ENCODE data around the gene FTO.

FTO gene

GRCh38 chr16:53937161-53937880 is 233.4 kb downstream of the FTO start:
- DNase-seq (ENCODE audit: low spot score): no peak

- no peak for DNase-seq (ENCODE audit: low spot score)
Observed at GRCh38 chr16:53944025-53944424, 240.1 kb downstream of the FTO start.

- peak; percentile 58 for DNase-seq (ENCODE audit: low spot score)
Observed at GRCh38 chr16:53945996-53946395, 242.0 kb downstream of the FTO start.

- DNase-seq (ENCODE audit: low spot score): no peak
Observed at GRCh38 chr16:53946746-53947386, 242.9 kb downstream of the FTO start.

GRCh38 chr16:53947642-53948041 is 243.7 kb downstream of the FTO start:
- no peak for DNase-seq (ENCODE audit: low spot score)

GRCh38 chr16:53948326-53948725 is 244.4 kb downstream of the FTO start:
- DNase-seq (ENCODE audit: low spot score): no peak

- DNase-seq (ENCODE audit: low spot score): no peak
Observed at GRCh38 chr16:53948734-53949430, 244.9 kb downstream of the FTO start.

- DNase-seq (ENCODE audit: low spot score): no peak
Observed at GRCh38 chr16:53949715-53950410, 245.9 kb downstream of the FTO start.

- no peak for DNase-seq (ENCODE audit: low spot score)
Observed at GRCh38 chr16:53950677-53951076, 246.7 kb downstream of the FTO start.

- peak; percentile 4 for DNase-seq (ENCODE audit: low spot score)
Observed at GRCh38 chr16:53952215-53953208, 248.6 kb downstream of the FTO start.

- DNase-seq (ENCODE audit: low spot score): no peak
Observed at GRCh38 chr16:53953336-53953735, 249.4 kb downstream of the FTO start.

- DNase-seq (ENCODE audit: low spot score): no peak
Observed at GRCh38 chr16:53955221-53955875, 251.4 kb downstream of the FTO start.

GRCh38 chr16:53958341-53958880 is 254.5 kb downstream of the FTO start:
- no peak for DNase-seq (ENCODE audit: low spot score)

- no peak for DNase-seq (ENCODE audit: low spot score)
Observed at GRCh38 chr16:53960050-53960812, 256.3 kb downstream of the FTO start.

- no peak for DNase-seq (ENCODE audit: low spot score)
Observed at GRCh38 chr16:53960954-53961616, 257.1 kb downstream of the FTO start.

GRCh38 chr16:53962041-53962440 is 258.1 kb downstream of the FTO start:
- DNase-seq (ENCODE audit: low spot score): no peak

- DNase-seq (ENCODE audit: low spot score): no peak
Observed at GRCh38 chr16:53964145-53964790, 260.3 kb downstream of the FTO start.

GRCh38 chr16:53966821-53967571 is 263.0 kb downstream of the FTO start:
- DNase-seq (ENCODE audit: low spot score): no peak

Measured in GM03348 (cell line).